NB4 (cell line): ENCODE data around the gene HDAC9.

Experiments used
- DNase-seq: peaks from one replicate; pipeline ENCODE4 v3.0.0; 2010; ENCODE audit warnings: low read depth
- H3K4me3 ChIP-seq: one replicate; pipeline ENCODE4 v1.5.1; 2011; ENCODE audit warnings: mild to moderate bottlenecking, low read depth, low read length, moderate library complexity
- MYC ChIP-seq: IDR thresholded peaks from 2 replicates; pipeline ENCODE4 v1.6.1; 2011; ENCODE audit warnings: low read depth, low read length
- POLR2A ChIP-seq: IDR thresholded peaks from 2 replicates; pipeline ENCODE4 v1.6.1; 2011; ENCODE audit warnings: mild to moderate bottlenecking; ENCODE audit not compliant: insufficient read length; ENCODE audit errors: extremely low read depth
- TF ChIP-seq, protein P1 (sequence below): IDR thresholded peaks from one replicate; pipeline ENCODE4 v1.5.1; 2012; ENCODE audit warnings: low read depth, low read length
- TF ChIP-seq, protein P2 (sequence below): IDR thresholded peaks from 2 replicates; pipeline ENCODE4 v1.6.1; 2011; ENCODE audit warnings: low read depth, low read length

HDAC9 gene

DNA sequence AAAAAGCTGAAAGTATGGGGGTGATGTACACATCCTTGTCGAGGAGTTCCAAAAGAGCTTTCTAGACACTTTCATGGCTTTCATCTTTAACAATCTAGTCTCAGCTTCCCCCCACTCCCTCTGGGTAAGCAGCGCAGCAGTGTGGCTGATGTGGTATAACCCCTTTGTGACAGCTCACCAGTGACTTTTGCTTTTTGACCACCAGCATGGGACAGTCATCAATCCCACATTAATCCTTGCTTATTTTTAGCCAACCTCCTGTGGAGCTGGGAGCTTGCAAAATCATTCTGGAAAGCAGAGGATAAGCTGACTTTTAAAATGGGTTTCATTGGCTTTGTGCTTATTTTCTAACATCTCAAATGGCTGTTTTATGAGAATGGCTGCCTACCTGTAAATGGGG lies 272.7 kb downstream of the HDAC9 start:
- DNase-seq = no peak
- TF ChIP-seq, protein P1, sequence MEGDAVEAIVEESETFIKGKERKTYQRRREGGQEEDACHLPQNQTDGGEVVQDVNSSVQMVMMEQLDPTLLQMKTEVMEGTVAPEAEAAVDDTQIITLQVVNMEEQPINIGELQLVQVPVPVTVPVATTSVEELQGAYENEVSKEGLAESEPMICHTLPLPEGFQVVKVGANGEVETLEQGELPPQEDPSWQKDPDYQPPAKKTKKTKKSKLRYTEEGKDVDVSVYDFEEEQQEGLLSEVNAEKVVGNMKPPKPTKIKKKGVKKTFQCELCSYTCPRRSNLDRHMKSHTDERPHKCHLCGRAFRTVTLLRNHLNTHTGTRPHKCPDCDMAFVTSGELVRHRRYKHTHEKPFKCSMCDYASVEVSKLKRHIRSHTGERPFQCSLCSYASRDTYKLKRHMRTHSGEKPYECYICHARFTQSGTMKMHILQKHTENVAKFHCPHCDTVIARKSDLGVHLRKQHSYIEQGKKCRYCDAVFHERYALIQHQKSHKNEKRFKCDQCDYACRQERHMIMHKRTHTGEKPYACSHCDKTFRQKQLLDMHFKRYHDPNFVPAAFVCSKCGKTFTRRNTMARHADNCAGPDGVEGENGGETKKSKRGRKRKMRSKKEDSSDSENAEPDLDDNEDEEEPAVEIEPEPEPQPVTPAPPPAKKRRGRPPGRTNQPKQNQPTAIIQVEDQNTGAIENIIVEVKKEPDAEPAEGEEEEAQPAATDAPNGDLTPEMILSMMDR = no peak
- TF ChIP-seq MYC (no peak), POLR2A (no peak)
- TF ChIP-seq, protein P2, sequence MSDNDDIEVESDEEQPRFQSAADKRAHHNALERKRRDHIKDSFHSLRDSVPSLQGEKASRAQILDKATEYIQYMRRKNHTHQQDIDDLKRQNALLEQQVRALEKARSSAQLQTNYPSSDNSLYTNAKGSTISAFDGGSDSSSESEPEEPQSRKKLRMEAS = no peak
- no peak overlapping the region for H3K4me3 ChIP-seq

DNA sequence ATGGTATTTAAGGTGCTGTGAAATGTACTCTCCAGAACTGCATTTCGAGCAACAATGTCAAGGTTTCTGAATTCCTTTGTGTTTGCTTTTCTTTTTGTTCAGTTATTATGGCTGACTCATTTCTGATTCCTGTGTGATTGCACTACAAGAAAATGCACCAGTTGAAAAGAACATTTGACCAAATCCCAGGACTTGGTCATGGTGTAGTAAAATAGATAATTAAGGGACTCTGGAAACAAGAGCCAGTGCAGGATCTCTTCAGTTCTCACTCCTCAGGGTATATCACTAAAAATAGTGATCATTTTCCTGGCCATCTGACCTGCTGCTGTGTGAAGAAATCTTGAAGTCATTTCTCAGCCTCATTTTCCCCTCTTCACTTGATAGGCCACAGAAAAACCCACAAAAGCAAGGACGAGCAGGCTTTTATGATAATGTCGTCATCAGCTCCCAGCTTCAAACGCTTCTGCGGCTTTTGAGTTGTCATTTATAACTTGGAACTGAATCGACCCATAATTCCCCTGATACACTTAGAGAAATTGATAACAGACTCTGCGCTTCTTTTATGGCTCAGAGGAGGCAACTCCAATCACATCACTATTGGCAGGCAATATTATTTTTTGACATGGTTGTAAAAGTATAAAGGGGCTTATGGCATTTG lies 274.7 kb downstream of the HDAC9 start:
- peak; percentile 14 for DNase-seq
- TF ChIP-seq MYC (no peak), POLR2A (no peak)
- TF ChIP-seq, protein P2 = no peak
- TF ChIP-seq, protein P1 = no peak
- H3K4me3 ChIP-seq = no peak overlapping the region

DNA sequence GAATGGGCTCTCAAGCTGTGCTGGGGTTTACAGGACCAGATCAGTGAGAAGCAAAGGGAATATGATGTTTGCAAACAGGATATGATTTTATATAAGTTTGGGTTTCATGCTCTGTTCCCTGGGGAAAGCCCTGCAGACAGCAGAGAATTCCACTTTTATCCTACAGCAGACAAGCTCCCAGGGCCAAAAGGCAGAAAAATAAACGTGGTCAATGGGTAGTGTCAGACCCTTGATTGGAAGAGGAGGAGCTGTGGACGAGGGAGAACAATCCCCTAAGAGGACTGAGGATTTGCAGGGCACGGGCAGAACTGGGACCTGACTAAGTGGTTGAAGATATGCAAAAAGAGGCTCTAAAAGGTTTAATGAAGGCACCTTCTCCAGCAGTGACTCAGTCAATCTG lies 275.3 kb downstream of the HDAC9 start:
- no peak overlapping the region for H3K4me3 ChIP-seq
- TF ChIP-seq, protein P2 = no peak
- TF ChIP-seq, protein P1 = no peak
- TF ChIP-seq MYC = no peak
- TF ChIP-seq POLR2A = no peak
- DNase-seq = no peak

DNA sequence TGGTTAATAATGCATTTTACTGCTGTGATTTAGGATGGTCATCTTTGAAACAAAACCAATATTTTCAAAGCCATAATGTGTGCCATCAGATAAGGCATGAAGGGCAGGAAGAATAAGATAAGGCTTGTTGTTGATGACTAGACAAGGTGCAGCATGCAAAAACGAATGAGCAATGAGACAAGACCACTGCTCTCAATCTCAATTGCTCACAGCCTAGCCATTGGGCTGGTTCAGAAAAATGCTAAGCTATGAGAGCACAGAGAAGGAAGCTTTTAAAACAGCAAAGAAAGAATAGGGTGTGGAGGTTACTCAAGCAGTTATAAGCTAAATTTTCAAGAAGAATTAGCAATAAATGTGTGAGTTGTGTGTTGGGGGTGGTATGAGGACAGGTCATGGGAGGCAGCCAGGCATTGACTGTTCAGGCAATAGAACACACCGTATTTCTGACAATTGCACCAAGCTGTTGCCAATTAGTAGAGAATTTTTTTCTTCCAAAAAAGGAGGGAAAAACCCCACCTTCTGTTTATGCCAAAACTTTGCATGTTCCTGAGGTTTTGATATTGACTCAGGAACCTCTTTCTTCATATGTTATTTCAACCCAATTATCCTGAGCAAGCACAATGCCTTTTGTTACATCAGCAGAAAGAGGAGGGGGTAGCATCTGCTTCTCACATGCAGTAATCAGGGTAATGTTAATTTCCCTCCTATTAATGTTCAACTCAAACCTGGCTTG lies 276.5 kb downstream of the HDAC9 start:
- TF ChIP-seq POLR2A (no peak), MYC (no peak)
- TF ChIP-seq, protein P2 = no peak
- TF ChIP-seq, protein P1 = no peak
- H3K4me3 ChIP-seq = no peak overlapping the region
- DNase-seq = no peak

DNA sequence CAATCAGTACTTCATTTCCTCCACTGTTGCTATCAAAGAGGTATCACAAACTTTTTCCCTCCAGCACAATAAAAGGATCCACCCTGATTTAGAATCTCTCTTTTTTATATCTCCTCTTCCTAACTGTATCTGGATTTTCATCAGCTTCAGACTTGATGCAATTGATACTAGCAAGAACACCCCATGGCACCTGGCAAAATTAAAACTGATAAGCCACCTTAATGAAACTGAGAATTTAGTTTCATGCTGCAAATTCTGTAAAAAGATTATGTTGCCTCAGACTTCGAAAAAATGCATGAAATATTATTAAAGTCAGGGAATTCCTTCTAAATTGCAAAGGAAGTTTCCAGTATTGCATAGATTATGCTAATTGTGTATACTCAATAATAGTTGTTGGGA lies 277.0 kb downstream of the HDAC9 start:
- DNase-seq = no peak
- TF ChIP-seq POLR2A (no peak), MYC (no peak)
- TF ChIP-seq, protein P1 = no peak
- TF ChIP-seq, protein P2 = no peak
- H3K4me3 ChIP-seq = no peak overlapping the region
